Neuron (in vitro differentiated cells): Measurements from ENCODE around the gene PANK3.
"Not testable (repeated sequence)": the region's sequence is repeated elsewhere in the genome, so short reads cannot be mapped to it uniquely, and the experiment has no call there.

Source experiments
- H2AFZ ChIP-seq: one replicate; pipeline ENCODE4 v1.6.1; 2013; ENCODE audit warnings: low read depth, mild to moderate bottlenecking, inconsistent platforms, low read length, moderate library complexity
- H3K27me3 ChIP-seq: one replicate; pipeline ENCODE4 v1.6.1; 2013; ENCODE audit warnings: low read length; ENCODE audit not compliant: insufficient read depth
- H3K36me3 ChIP-seq: one replicate; pipeline ENCODE4 v1.6.1; 2013; ENCODE audit warnings: low read length; ENCODE audit not compliant: insufficient read depth
- H3K4me1 ChIP-seq: one replicate; pipeline ENCODE4 v1.6.1; 2013; ENCODE audit warnings: low read length; ENCODE audit not compliant: insufficient read depth
- H3K4me3 ChIP-seq: 2 replicates; pipeline ENCODE4 v1.5.1; 2013; ENCODE audit warnings: mild to moderate bottlenecking, low read length, moderate library complexity
- H3K9me3 ChIP-seq: one replicate; pipeline ENCODE4 v1.6.1; 2013; ENCODE audit warnings: low read length

The PANK3 gene

GRCh38 chr5:168585119-168585856 lies 6.1 kb upstream of the PANK3 start:
- Histone ChIP-seq H3K9me3 (no peaks in the 10 kb centered on the region), H3K4me1 (peaks cover 7% of the 10 kb centered on the region), H3K36me3 (no peaks in the 10 kb centered on the region), H3K27me3 (no peaks in the 10 kb centered on the region), H2AFZ (no peak overlapping the region), H3K4me3 (no peak overlapping the region)

GRCh38 chr5:168583742-168584482 lies 4.7 kb upstream of the PANK3 start:
- Histone ChIP-seq H3K4me3 (no peak overlapping the region), H3K4me1 (peaks cover 10% of the 10 kb centered on the region), H3K36me3 (no peaks in the 10 kb centered on the region), H3K9me3 (no peaks in the 10 kb centered on the region), H3K27me3 (no peaks in the 10 kb centered on the region), H2AFZ (no peak overlapping the region)

- H3K4me3 ChIP-seq, result not testable (repeated sequence)
These were observed 1.8 kb upstream of the PANK3 start for GRCh38 chr5:168580814-168581469.

GRCh38 chr5:168580227-168580508 lies 1.0 kb upstream of the PANK3 start:
- Histone ChIP-seq H3K36me3 (peaks cover 12% of the 10 kb centered on the region), H3K9me3 (no peaks in the 10 kb centered on the region), H2AFZ (peak overlapping the region; percentile 39), H3K4me1 (peaks cover 17% of the 10 kb centered on the region), H3K27me3 (no peaks in the 10 kb centered on the region), H3K4me3 (peak overlapping the region; percentile 66)

More at GRCh38 chr5:168580814-168581469, 1.8 kb upstream of the PANK3 start:
- not testable (repeated sequence) for H2AFZ ChIP-seq, H3K27me3 ChIP-seq, H3K9me3 ChIP-seq
- H3K4me1 ChIP-seq, result peaks cover 17% of the 10 kb centered on the region
- H3K36me3 ChIP-seq, result peaks cover 10% of the 10 kb centered on the region

DNA sequence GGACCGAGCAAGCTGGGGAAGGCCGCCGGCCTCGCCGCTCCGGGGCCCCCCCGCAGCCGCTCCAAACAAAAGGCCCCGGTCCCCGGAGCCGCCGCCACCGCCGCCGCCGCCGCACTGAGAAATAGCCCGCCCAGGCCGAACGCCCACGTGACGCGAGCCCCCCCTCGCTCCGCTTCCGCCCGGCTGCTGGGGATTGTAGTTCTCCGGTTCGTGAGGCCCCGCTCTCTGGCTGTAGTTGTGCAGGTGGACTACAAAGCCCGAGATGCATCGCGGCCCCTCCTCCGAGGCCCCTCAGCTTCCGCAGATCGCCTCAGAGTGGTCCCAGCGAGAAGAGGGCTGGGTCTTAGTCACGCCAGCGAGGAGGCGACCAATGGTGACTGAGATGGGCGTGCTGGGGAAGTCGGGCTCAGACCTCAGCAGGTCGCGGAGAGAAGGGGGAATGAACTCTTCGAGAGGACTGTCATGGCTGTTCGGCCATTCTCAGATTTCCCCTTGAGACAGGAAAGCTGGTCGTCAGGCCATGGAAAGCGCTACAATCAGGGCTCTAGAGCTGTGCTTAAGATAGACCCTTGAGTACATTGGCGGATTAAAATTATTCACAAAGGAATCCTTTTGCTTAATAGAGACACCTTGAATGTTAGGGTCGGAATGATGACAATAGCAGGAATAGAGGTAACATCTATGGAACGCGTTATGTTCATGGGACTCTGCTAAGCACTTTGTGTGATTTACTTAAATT lies 489 bp upstream of the PANK3 start:
- Histone ChIP-seq H2AFZ (peak overlapping the region; percentile 39), H3K4me3 (peak overlapping the region; percentile 99), H3K27me3 (no peaks in the 10 kb centered on the region), H3K36me3 (peaks cover 17% of the 10 kb centered on the region), H3K4me1 (peaks cover 19% of the 10 kb centered on the region), H3K9me3 (no peaks in the 10 kb centered on the region)

- Histone ChIP-seq H3K36me3 (peaks cover 20% of the 10 kb centered on the region), H3K9me3 (no peaks in the 10 kb centered on the region), H3K4me1 (peaks cover 19% of the 10 kb centered on the region), H3K27me3 (no peaks in the 10 kb centered on the region), H2AFZ (no peak overlapping the region), H3K4me3 (peak overlapping the region; percentile 99)
These were observed 1.2 kb downstream of the PANK3 start for GRCh38 chr5:168578006-168578405.

GRCh38 chr5:168575391-168576372 lies 3.5 kb downstream of the PANK3 start:
- Histone ChIP-seq H3K9me3 (no peaks in the 10 kb centered on the region), H2AFZ (no peak overlapping the region), H3K4me1 (peaks cover 16% of the 10 kb centered on the region), H3K36me3 (peaks cover 21% of the 10 kb centered on the region), H3K4me3 (peak overlapping the region; percentile 4), H3K27me3 (no peaks in the 10 kb centered on the region)

GRCh38 chr5:168574156-168574555 lies 5.0 kb downstream of the PANK3 start:
- H3K9me3 ChIP-seq, H3K4me3 ChIP-seq, H2AFZ ChIP-seq, H3K4me1 ChIP-seq, H3K27me3 ChIP-seq: not testable (repeated sequence)
- H3K36me3 ChIP-seq, result peaks cover 27% of the 10 kb centered on the region

DNA sequence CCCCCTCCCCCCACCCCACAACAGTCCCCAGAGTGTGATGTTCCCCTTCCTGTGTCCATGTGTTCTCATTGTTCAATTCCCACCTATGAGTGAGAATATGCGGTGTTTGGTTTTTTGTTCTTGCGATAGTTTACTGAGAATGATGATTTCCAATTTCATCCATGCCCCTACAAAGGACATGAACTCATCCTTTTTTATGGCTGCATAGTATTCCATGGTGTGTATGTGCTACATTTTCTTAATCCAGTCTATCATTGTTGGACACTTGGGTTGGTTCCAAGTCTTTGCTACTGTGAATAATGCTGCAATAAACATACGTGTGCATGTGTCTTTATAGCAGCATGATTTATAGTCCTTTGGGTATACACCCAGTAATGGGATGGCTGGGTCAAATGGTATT lies 5.5 kb downstream of the PANK3 start:
- not testable (repeated sequence) for H3K27me3 ChIP-seq, H3K4me3 ChIP-seq, H2AFZ ChIP-seq, H3K4me1 ChIP-seq, H3K9me3 ChIP-seq
- peaks cover 28% of the 10 kb centered on the region for H3K36me3 ChIP-seq

DNA sequence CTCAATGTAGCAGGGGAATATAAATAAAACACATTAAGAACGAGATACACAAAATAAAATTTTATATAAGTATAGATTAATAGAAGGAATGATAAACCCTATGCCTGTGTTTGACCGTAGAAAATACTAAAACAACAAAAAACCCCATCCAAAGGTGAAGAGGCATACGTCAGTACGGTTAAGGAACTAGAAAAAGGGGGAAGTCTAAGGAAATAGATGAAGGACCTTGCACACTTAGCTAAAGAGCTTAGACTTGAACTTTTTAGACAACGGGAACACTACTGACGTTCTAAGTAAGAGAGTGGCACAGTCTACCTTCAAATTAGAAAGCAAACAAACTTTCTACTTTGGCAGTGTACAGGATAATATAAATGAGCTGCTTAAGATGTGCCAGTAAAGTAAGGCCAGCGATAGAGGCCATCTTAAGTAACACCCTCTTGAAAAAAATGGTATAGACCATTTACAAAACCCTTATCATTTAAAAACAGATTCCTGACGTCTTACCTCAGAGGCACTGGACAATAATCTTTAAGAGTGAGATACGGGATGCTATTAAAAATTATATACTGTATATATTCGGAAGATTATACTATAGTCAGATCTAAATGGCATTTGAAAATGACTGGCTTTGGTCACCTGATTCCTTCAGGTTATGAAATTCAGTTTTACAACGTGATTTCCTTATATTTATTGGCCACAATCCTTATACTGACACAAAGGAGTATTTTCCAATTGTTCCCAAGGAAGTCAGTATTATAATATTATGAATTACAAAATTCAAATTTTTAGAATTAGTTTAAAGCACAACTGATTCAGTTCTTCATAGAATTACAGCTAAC lies 8.5 kb downstream of the PANK3 start:
- peaks cover 46% of the 10 kb centered on the region for H3K36me3 ChIP-seq
- H3K4me1 ChIP-seq, result peaks cover 2% of the 10 kb centered on the region

GRCh38 chr5:168568738-168569137 lies 10.4 kb downstream of the PANK3 start:
- Histone ChIP-seq H3K27me3 (no peaks in the 10 kb centered on the region), H3K4me1 (no peaks in the 10 kb centered on the region), H3K4me3 (no peak overlapping the region), H3K9me3 (peaks cover 4% of the 10 kb centered on the region), H3K36me3 (peaks cover 53% of the 10 kb centered on the region), H2AFZ (no peak overlapping the region)

More for the DNA sequence above, 8.5 kb downstream of the PANK3 start:
- peaks cover 4% of the 10 kb centered on the region for H3K9me3 ChIP-seq
- H3K27me3 ChIP-seq, result no peaks in the 10 kb centered on the region
- H3K4me3 ChIP-seq, result no peak overlapping the region
- no peak overlapping the region for H2AFZ ChIP-seq
